SH-SY5Y (cell line): ENCODE data around the gene KYAT1.

Experiments used
- GATA2 ChIP-seq: IDR thresholded peaks from 2 replicates; pipeline ENCODE4 v1.6.1; 2011; ENCODE audit warnings: mild to moderate bottlenecking, low read depth, low read length
- GATA3 ChIP-seq: IDR thresholded peaks from 2 replicates; pipeline ENCODE4 v1.6.1; 2011; ENCODE audit warnings: low read depth, mild to moderate bottlenecking, low read length, moderate library complexity

- TF ChIP-seq GATA3 (no peak), GATA2 (no peak)
These were observed 89.6 kb downstream of the KYAT1 start for GRCh38 chr9:128792134-128792533.
